Measurements from ENCODE around the gene FSTL5. TPM values are rescaled to one million over a fixed set of nuclear protein-coding genes. Genes with fewer than 3 reads are reported as not detected.

The FSTL5 gene
- total RNA-seq, 1 experiment from 2014 or later, result not detected

DNA sequence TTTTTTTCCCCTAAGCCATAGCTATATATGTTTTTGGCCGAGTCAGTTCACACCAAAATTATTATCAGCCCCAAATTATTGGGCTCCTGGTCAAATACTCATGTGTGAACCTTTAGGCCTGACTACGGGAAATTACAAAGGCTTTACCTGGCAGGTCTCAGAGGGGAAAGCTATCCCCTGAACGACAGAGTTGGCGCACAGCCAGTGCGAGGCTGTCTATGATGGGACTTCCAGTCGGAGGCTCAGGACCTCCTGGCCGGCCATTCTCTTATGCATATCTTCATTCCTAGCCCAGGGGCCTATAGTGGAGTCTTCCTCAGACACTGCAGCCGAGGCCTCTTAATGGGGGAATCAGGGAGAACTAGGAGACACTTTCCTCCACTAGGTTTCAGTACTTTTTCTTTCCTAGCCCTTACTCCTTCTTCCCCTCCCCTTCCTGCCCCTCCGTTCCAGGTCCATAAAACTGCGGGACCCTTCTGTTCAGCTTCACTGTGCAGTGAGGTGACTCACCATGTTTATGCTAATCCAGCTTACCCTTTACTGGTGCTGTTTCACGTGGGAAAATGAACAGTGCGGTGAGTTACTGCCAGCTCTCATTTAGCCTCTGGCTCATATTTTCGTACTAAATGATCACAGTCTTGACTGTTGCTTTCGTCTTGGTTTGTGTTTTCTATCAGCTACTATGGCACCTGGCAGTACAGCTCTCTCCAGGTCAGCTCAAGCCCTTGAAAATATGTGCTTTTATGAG lies 533.9 kb downstream of the FSTL5 start:
- Mint-ChIP-seq H3K27ac (0 out of 7 replicates have a peak overlapping the region, but pooled peaks of 1 of the 3 experiments have one; percentile 28), H3K9me3 (no peaks in the 10 kb centered on the region), H3K27me3 (ENCODE audit: low read depth) (no peaks in the 10 kb centered on the region), H3K4me3 (no peak overlapping the region), H3K4me1 (0 out of 4 replicates have a peak, but pooled peaks cover 0 to 2% of the 10 kb centered on the region in 2 experiments), H3K36me3 (ENCODE audit: insufficient read depth in 1 of 3, low read depth in 3 of 3) (no peaks in the 10 kb centered on the region)
- no peak overlapping the region for H2BK15ac ChIP-seq (ENCODE audit: low read depth, low read length)
- H3K4ac ChIP-seq (ENCODE audit: low read depth, low read length), result no peak overlapping the region
- no peak overlapping the region for H2BK20ac ChIP-seq (ENCODE audit: low read depth, low read length, poor library complexity, severe bottlenecking)
- H2BK12ac ChIP-seq (ENCODE audit: insufficient read length, low read depth, low read length), result no peak overlapping the region
- no peak for DNase-seq
- H4K8ac ChIP-seq (replicated peaks; ENCODE audit: insufficient read length, low read depth, low read length), result no peak overlapping the region
- H3K4me1 ChIP-seq (ENCODE audit: insufficient read depth, low read length), result no peaks in the 10 kb centered on the region
- H3K56ac ChIP-seq (ENCODE audit: insufficient read length, low read depth, low read length), result no peak overlapping the region
- no peaks in the 10 kb centered on the region for H3K23me2 ChIP-seq (ENCODE audit: insufficient read length, low read depth, low read length, poor library complexity, severe bottlenecking)
- no peak overlapping the region for H2BK5ac ChIP-seq (ENCODE audit: insufficient read length, low read length)
- H3K9ac ChIP-seq (ENCODE audit: extremely low read depth, insufficient read length, low read length), result no peak overlapping the region
- no peak overlapping the region for H2AK5ac ChIP-seq (ENCODE audit: insufficient read length, low read length)
- no peak overlapping the region for H2AFZ ChIP-seq (ENCODE audit: low read length)
- no peaks in the 10 kb centered on the region for H3K9me3 ChIP-seq (ENCODE audit: control insufficient read depth, low read depth, low read length)
- no peak overlapping the region for H3K18ac ChIP-seq (ENCODE audit: insufficient read length, low read depth, low read length)
- TF ChIP-seq CTCF (conservative IDR thresholded peaks at IDR 0.05), result no peak
- H4K20me1 ChIP-seq (ENCODE audit: control insufficient read depth, insufficient read depth, insufficient read length), result no peaks in the 10 kb centered on the region
- no peak overlapping the region for H3K14ac ChIP-seq (ENCODE audit: insufficient read depth, low read length)
- no peaks in the 10 kb centered on the region for H3K27me3 ChIP-seq (ENCODE audit: insufficient read depth, low read length)
- H3K4me2 ChIP-seq (ENCODE audit: insufficient read depth, insufficient read length, low read length), result no peak overlapping the region
- no peak overlapping the region for H4K91ac ChIP-seq (ENCODE audit: insufficient read length, low read depth, low read length)
- no peak overlapping the region for H2BK120ac ChIP-seq (ENCODE audit: low read depth, low read length, poor library complexity, severe bottlenecking)
- H4K5ac ChIP-seq (ENCODE audit: insufficient read length, low read depth, low read length), result no peak overlapping the region
- H3K79me2 ChIP-seq (ENCODE audit: insufficient read depth, low read length), result no peaks in the 10 kb centered on the region
- H3K79me1 ChIP-seq (ENCODE audit: insufficient read depth, low read depth, low read length, poor library complexity, severe bottlenecking), result no peaks in the 10 kb centered on the region
- no peak overlapping the region for H3K27ac ChIP-seq (ENCODE audit: insufficient read length, low read depth, low read length)
- no CpG with 5 or more reads among the region's 14 CpGs for WGBS (ENCODE audit: extremely low coverage, insufficient read length, low lambda C conversion rate)
- H3K23ac ChIP-seq (ENCODE audit: insufficient read length, low read depth, low read length), result no peak overlapping the region
- no peak overlapping the region for H3T11ph ChIP-seq (ENCODE audit: low read length)

Measured in H9 (cell line).